ENCODE measurements around the gene UAP1L1. TPM values are rescaled to one million over a fixed set of nuclear protein-coding genes. Genes with fewer than 3 reads are reported as not detected.

UAP1L1 gene
- polyA plus RNA-seq, 2 of the 4 experiments (the other 2 are of a cell fraction): 1.2 to 7.8 TPM

GRCh38 chr9:137107982-137108381 is 30.7 kb downstream of the UAP1L1 start:
- ChIA-PET POLR2A (interaction anchor here (1.5 kb wide), 1 partner anchor 21 kb away, joined by 4 read pairs; the partner anchor contains the start of gene MAN1B1), CTCF (interaction anchor here (0.9 to 5.9 kb wide), 9 partner anchors 12 to 129 kb away, joined by 3 to 39 read pairs (median 9); partner anchors contain the start of genes MAN1B1, NPDC1 and RNF224)
- no peak overlapping the region for H3K4me2 ChIP-seq
- TF ChIP-seq PBX3 (IDR thresholded peaks at IDR 0.05): no peak
- no peak for TF ChIP-seq FOXS1 (CRISPR knock-in tag; IDR thresholded peaks at IDR 0.05)
- no peak for TF ChIP-seq NR3C1 (IDR thresholded peaks at IDR 0.05)
- no peak for TF ChIP-seq ZFP36 (IDR thresholded peaks at IDR 0.05; ENCODE audit: borderline replicate concordance, partially characterized antibody)
- TF ChIP-seq CBX2 (IDR thresholded peaks at IDR 0.05; ENCODE audit: borderline replicate concordance, low read depth): no peak
- no peak for TF ChIP-seq HOXB5 (CRISPR knock-in tag; IDR thresholded peaks at IDR 0.05)
- TF ChIP-seq HDAC2 (IDR thresholded peaks at IDR 0.05): no peak
- TF ChIP-seq GATA3 (IDR thresholded peaks at IDR 0.05; ENCODE audit: borderline replicate concordance): no peak
- no peak for TF ChIP-seq MYC (IDR thresholded peaks at IDR 0.05; ENCODE audit: borderline replicate concordance, low read length)
- DNase-seq (ENCODE audit: low read depth in 1 of 2, low spot score in 1 of 2) (no peak), FAIRE-seq (no peak), ATAC-seq (no peak)
- peaks cover 1% of the 10 kb centered on the region; the same call in 1 of the 3 replicates for H3K9me3 ChIP-seq
- H3K4me3 ChIP-seq: no peak overlapping the region
- H3K4me1 ChIP-seq: no peaks in the 10 kb centered on the region
- no peak overlapping the region for H3K27ac ChIP-seq
- WGBS (ENCODE audit: missing lambda C conversion rate): 97% methylated on average over 13 of the region's 17 CpGs

DNA sequence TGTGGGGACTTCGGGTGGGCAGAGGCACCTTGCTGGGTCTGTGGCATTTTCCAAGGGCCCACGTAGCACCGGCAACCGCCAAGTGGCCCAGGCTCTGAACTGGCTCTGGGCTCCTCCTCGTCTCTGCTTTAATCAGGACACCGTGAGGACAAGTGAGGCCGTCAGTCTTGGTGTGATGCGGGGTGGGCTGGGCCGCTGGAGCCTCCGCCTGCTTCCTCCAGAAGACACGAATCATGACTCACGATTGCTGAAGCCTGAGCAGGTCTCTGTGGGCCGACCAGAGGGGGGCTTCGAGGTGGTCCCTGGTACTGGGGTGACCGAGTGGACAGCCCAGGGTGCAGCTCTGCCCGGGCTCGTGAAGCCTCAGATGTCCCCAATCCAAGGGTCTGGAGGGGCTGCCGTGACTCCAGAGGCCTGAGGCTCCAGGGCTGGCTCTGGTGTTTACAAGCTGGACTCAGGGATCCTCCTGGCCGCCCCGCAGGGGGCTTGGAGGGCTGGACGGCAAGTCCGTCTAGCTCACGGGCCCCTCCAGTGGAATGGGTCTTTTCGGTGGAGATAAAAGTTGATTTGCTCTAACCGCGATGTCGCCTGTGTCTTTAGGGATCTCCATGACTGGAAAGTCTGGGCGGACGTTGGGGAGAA is 31.4 kb downstream of the UAP1L1 start:
- WGBS (ENCODE audit: missing lambda C conversion rate): 92% methylated on average over 17 of the region's 29 CpGs
- Histone ChIP-seq H3K27ac (no peak overlapping the region), H3K9me3 (no peaks in the 10 kb centered on the region), H3K4me1 (no peaks in the 10 kb centered on the region), H3K4me2 (no peak overlapping the region), H3K4me3 (no peak overlapping the region)
- TF ChIP-seq BCL3 (IDR thresholded peaks at IDR 0.05): no peak
- no peak for TF ChIP-seq REST (IDR thresholded peaks at IDR 0.05)
- TF ChIP-seq RCOR1 (IDR thresholded peaks at IDR 0.05; ENCODE audit: low read depth, low read length): no peak
- TF ChIP-seq ZNF302 (CRISPR knock-in tag; IDR thresholded peaks at IDR 0.05): no peak
- no peak for TF ChIP-seq KDM5A (IDR thresholded peaks at IDR 0.05)
- no peak for TF ChIP-seq ESRRA (IDR thresholded peaks at IDR 0.05; ENCODE audit: borderline replicate concordance, low read length)
- TF ChIP-seq, protein P1, sequence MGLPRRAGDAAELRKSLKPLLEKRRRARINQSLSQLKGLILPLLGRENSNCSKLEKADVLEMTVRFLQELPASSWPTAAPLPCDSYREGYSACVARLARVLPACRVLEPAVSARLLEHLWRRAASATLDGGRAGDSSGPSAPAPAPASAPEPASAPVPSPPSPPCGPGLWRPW (IDR thresholded peaks at IDR 0.05): no peak
- TF ChIP-seq KDM1A (IDR thresholded peaks at IDR 0.05; ENCODE audit: low read depth): no peak
- no peak for TF ChIP-seq EP300 (IDR thresholded peaks at IDR 0.05)
- no peak for TF ChIP-seq BHLHE40 (IDR thresholded peaks at IDR 0.05; ENCODE audit: low read depth, low read length)
- TF ChIP-seq CHD4 (IDR thresholded peaks at IDR 0.05; ENCODE audit: borderline replicate concordance): no peak
- no peak for TF ChIP-seq NPAS2 (CRISPR knock-in tag; IDR thresholded peaks at IDR 0.05; ENCODE audit: borderline replicate concordance)
- no peak for TF ChIP-seq ZFP36 (IDR thresholded peaks at IDR 0.05; ENCODE audit: borderline replicate concordance, partially characterized antibody)
- TF ChIP-seq, protein P2, sequence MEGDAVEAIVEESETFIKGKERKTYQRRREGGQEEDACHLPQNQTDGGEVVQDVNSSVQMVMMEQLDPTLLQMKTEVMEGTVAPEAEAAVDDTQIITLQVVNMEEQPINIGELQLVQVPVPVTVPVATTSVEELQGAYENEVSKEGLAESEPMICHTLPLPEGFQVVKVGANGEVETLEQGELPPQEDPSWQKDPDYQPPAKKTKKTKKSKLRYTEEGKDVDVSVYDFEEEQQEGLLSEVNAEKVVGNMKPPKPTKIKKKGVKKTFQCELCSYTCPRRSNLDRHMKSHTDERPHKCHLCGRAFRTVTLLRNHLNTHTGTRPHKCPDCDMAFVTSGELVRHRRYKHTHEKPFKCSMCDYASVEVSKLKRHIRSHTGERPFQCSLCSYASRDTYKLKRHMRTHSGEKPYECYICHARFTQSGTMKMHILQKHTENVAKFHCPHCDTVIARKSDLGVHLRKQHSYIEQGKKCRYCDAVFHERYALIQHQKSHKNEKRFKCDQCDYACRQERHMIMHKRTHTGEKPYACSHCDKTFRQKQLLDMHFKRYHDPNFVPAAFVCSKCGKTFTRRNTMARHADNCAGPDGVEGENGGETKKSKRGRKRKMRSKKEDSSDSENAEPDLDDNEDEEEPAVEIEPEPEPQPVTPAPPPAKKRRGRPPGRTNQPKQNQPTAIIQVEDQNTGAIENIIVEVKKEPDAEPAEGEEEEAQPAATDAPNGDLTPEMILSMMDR (IDR thresholded peaks at IDR 0.05): no peak
- FAIRE-seq (no peak), DNase-seq (ENCODE audit: low read depth in 1 of 2, low spot score in 1 of 2) (no peak), ATAC-seq (no peak)
- ChIA-PET CTCF (interaction anchor here (0.6 to 5.9 kb wide), 12 partner anchors 10 to 217 kb away, joined by 3 to 39 read pairs (median 5); partner anchors contain the start of genes MAN1B1 and RNF224), POLR2A (no interaction called here)

Measured in A549 (cell line).